Measurements from ENCODE around the gene CLTB. TPM values are rescaled to one million over a fixed set of nuclear protein-coding genes. Genes with fewer than 3 reads are reported as not detected.

Gene CLTB
- total RNA-seq, 1 experiment from 2014 or later, result 58.6 TPM

- BruUV-seq (replicated peaks), result no TSS peak
- no peak overlapping the region for H3K9ac ChIP-seq (ENCODE audit: low read length)
- ChIA-PET CTCF (no interaction called here), POLR2A (no interaction called here), RAD21 (ENCODE audit: low non-redundant PET in 1 of 2, low total read pairs in 2 of 2, uncharacterized antibody in 2 of 2, unreplicated experiment in 2 of 2) (no interaction called here)
- ATAC-seq (peak; percentile 76), DNase-seq (ENCODE audit: low read depth, low spot score) (no peak)
- TF ChIP-seq TCF7L2 (IDR thresholded peaks at IDR 0.05; ENCODE audit: borderline replicate concordance, extremely low read depth, insufficient read depth, insufficient read length) (no peak), CTCF (IDR thresholded peaks at IDR 0.05 in 2 of 3, conservative IDR thresholded peaks at IDR 0.05 in 1 of 3; ENCODE audit: borderline replicate concordance in 1 of 3, insufficient read depth in 1 of 3, low read depth in 2 of 3, low read length in 2 of 3) (peak in 2 of 3 experiments; percentile 22 to 27; a peak in 3 of 6 replicates)
- H2AFZ ChIP-seq (ENCODE audit: low read depth, low read length, poor library complexity, severe bottlenecking), result no peak overlapping the region
- H3K9me2 ChIP-seq (ENCODE audit: insufficient read depth), result no peaks in the 10 kb centered on the region
- H3K4me1 ChIP-seq (ENCODE audit: control insufficient read depth in 1 of 2, insufficient read depth in 2 of 2, low read length in 2 of 2), result peaks cover 0 to 4% of the 10 kb centered on the region in 2 experiments; a peak in 2 of 4 replicates
- no peak overlapping the region for H3K27ac ChIP-seq (ENCODE audit: low read depth, low read length)
- H3K9me3 ChIP-seq (ENCODE audit: control insufficient read depth in 1 of 2, insufficient read depth in 1 of 2, low read depth in 1 of 2, low read length in 2 of 2), result no peaks in the 10 kb centered on the region
- no peaks in the 10 kb centered on the region for H3K27me3 ChIP-seq (ENCODE audit: insufficient read depth, low read length)
- 0 out of 2 replicates have a peak, but pooled peaks cover 5% of the 10 kb centered on the region for H4K20me1 ChIP-seq (ENCODE audit: insufficient read depth)
- peaks cover 24 to 43% of the 10 kb centered on the region in 2 experiments for H3K36me3 ChIP-seq (ENCODE audit: control insufficient read depth in 1 of 2, insufficient read depth in 2 of 2, low read length in 2 of 2)
- H3K4me3 ChIP-seq (replicated peaks in 1 of 2; ENCODE audit: low read depth in 1 of 2, low read length in 2 of 2), result no peak overlapping the region
- peaks cover 80% of the 10 kb centered on the region for H3K79me2 ChIP-seq (ENCODE audit: insufficient read depth, low read length)
- H3K4me2 ChIP-seq (ENCODE audit: low read length), result no peak overlapping the region
- intact Hi-C loops (cut with micrococcal nuclease), result no loop called here
These were observed 60.8 kb downstream of the CLTB start for GRCh38 chr5:176355400-176356178.

- no peaks in the 10 kb centered on the region for H3K27me3 ChIP-seq (ENCODE audit: insufficient read depth, low read length)
- H3K9me3 ChIP-seq (ENCODE audit: control insufficient read depth in 1 of 2, insufficient read depth in 1 of 2, low read depth in 1 of 2, low read length in 2 of 2), result no peaks in the 10 kb centered on the region
- RAD21 ChIA-PET (ENCODE audit: low non-redundant PET in 1 of 2, low total read pairs in 2 of 2, uncharacterized antibody in 2 of 2, unreplicated experiment in 2 of 2), result no interaction called here
- H3K4me3 ChIP-seq (replicated peaks in 1 of 2; ENCODE audit: low read depth in 1 of 2, low read length in 2 of 2), result no peak overlapping the region
- H3K79me2 ChIP-seq (ENCODE audit: insufficient read depth, low read length), result peaks cover 77% of the 10 kb centered on the region
- TF ChIP-seq ZNF274 (IDR thresholded peaks at IDR 0.05; ENCODE audit: low read depth, low read length) (no peak), ZFX (IDR thresholded peaks at IDR 0.05) (no peak), JUND (IDR thresholded peaks at IDR 0.05) (no peak), ZBTB33 (IDR thresholded peaks at IDR 0.05; ENCODE audit: extremely low read depth, insufficient replicate concordance, low read length) (no peak), ATF3 (IDR thresholded peaks at IDR 0.05) (no peak), POLR2AphosphoS5 (IDR thresholded peaks at IDR 0.05; ENCODE audit: low read depth, low read length) (no peak), EZH2 (IDR thresholded peaks at IDR 0.05) (no peak), SP1 (IDR thresholded peaks at IDR 0.05; ENCODE audit: low read depth) (no peak), EGR1 (IDR thresholded peaks at IDR 0.05; ENCODE audit: low read depth) (no peak), TCF7L2 (IDR thresholded peaks at IDR 0.05; ENCODE audit: borderline replicate concordance, extremely low read depth, insufficient read depth, insufficient read length) (no peak), MAX (IDR thresholded peaks at IDR 0.05) (no peak)
- H3K9ac ChIP-seq (ENCODE audit: low read length), result no peak overlapping the region
- H3K4me1 ChIP-seq (ENCODE audit: control insufficient read depth in 1 of 2, insufficient read depth in 2 of 2, low read length in 2 of 2), result no peaks in the 10 kb centered on the region
- no peak overlapping the region for H3K4me2 ChIP-seq (ENCODE audit: low read length)
- no peak for DNase-seq (ENCODE audit: low read depth, low spot score)
- POLR2A ChIA-PET, result no interaction called here
- no peaks in the 10 kb centered on the region for H4K20me1 ChIP-seq (ENCODE audit: insufficient read depth)
- H2AFZ ChIP-seq (ENCODE audit: low read depth, low read length, poor library complexity, severe bottlenecking), result no peak overlapping the region
- BruUV-seq (replicated peaks), result no TSS peak
- H3K27ac ChIP-seq (ENCODE audit: low read depth, low read length), result no peak overlapping the region
- no peak for ATAC-seq
- H3K9me2 ChIP-seq (ENCODE audit: insufficient read depth), result no peaks in the 10 kb centered on the region
- CTCF ChIA-PET, result no interaction called here
- peaks cover 29 to 55% of the 10 kb centered on the region in 2 experiments for H3K36me3 ChIP-seq (ENCODE audit: control insufficient read depth in 1 of 2, insufficient read depth in 2 of 2, low read length in 2 of 2)
- intact Hi-C loops (cut with micrococcal nuclease), result no loop called here
These were observed 62.8 kb downstream of the CLTB start for GRCh38 chr5:176353533-176353932.
